MM.1S (cell line): Measurements from ENCODE around the gene PVR.

Experiments used
- EZH2 ChIP-seq: fragments of 300-600 bp; sonication (generic); optimal IDR thresholded peaks from 2 replicates; pipeline ENCODE3; 2017; ENCODE audit warnings: low read depth, mild to moderate bottlenecking, antibody characterized with exemption, low read length, mixed read lengths
- EZH2phosphoT487 ChIP-seq: fragments of 300-600 bp; sonication (generic); IDR thresholded peaks from 2 replicates; pipeline ENCODE4 v1.6.1; 2018; ENCODE audit warnings: antibody characterized with exemption, low read length
- TF ChIP-seq, protein P1 (sequence below): fragments of 300-600 bp; sonication (generic); IDR thresholded peaks from 2 replicates; pipeline ENCODE4 v1.5.1; 2016; ENCODE audit warnings: antibody characterized with exemption, low read length, mixed read lengths

- TF ChIP-seq, protein P1, sequence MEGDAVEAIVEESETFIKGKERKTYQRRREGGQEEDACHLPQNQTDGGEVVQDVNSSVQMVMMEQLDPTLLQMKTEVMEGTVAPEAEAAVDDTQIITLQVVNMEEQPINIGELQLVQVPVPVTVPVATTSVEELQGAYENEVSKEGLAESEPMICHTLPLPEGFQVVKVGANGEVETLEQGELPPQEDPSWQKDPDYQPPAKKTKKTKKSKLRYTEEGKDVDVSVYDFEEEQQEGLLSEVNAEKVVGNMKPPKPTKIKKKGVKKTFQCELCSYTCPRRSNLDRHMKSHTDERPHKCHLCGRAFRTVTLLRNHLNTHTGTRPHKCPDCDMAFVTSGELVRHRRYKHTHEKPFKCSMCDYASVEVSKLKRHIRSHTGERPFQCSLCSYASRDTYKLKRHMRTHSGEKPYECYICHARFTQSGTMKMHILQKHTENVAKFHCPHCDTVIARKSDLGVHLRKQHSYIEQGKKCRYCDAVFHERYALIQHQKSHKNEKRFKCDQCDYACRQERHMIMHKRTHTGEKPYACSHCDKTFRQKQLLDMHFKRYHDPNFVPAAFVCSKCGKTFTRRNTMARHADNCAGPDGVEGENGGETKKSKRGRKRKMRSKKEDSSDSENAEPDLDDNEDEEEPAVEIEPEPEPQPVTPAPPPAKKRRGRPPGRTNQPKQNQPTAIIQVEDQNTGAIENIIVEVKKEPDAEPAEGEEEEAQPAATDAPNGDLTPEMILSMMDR, result no peak
- no peak for TF ChIP-seq EZH2phosphoT487
- no peak for TF ChIP-seq EZH2
Measured at GRCh38 chr19:44681992-44682790, 38.5 kb downstream of the PVR start.
